Retinal pigment epithelial cell (primary cell): ENCODE results near the gene NOL8.

Source experiments
- DNase-seq: peaks from one replicate; pipeline ENCODE4 v3.0.0-alpha.2; 2010; ENCODE audit warnings: low read depth
- H3K4me3 ChIP-seq: 2 replicates; pipeline ENCODE4 v1.5.1; 2011; ENCODE audit warnings: mild to moderate bottlenecking, low read length, control low read depth, moderate library complexity
- TF ChIP-seq, protein P1 (sequence below): conservative IDR thresholded peaks from 2 replicates; pipeline ENCODE4 v1.5.1; 2011; ENCODE audit warnings: low read depth, low read length, control low read depth, inconsistent platforms

The NOL8 gene

DNA sequence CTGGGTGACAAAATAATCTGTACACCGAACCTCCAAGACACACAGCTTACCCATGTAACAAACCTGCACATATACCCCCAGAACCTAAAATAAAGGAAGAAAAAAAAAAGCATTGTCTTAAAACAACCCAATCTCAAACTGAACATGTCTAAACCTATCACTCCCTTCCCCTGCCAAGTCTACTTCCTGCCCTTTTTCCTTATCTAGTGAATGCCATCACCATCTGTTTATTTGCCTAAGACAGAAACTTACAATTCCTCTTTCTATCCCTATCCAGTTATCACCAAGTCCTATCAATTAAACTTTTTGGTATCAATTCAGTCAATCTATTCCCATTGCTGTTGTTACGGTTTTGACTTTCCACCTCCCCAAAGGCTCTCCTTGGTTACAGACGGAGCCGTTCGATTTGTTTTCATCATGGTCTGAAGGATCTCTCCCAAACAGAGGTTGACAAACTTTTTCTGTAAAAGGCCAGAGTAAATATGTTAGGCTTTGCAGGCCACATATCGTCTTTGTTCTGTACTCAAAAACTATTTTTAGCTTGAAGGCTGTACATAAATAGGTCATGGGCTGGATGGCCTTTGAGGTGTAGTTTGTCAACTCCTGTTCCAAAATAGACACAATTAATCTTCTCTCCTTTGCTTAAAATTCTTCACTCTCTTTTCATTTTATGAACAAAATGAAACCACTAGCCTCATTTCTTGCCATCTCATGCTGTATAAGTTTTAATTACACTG lies 12.1 kb downstream of the NOL8 start:
- TF ChIP-seq, protein P1, sequence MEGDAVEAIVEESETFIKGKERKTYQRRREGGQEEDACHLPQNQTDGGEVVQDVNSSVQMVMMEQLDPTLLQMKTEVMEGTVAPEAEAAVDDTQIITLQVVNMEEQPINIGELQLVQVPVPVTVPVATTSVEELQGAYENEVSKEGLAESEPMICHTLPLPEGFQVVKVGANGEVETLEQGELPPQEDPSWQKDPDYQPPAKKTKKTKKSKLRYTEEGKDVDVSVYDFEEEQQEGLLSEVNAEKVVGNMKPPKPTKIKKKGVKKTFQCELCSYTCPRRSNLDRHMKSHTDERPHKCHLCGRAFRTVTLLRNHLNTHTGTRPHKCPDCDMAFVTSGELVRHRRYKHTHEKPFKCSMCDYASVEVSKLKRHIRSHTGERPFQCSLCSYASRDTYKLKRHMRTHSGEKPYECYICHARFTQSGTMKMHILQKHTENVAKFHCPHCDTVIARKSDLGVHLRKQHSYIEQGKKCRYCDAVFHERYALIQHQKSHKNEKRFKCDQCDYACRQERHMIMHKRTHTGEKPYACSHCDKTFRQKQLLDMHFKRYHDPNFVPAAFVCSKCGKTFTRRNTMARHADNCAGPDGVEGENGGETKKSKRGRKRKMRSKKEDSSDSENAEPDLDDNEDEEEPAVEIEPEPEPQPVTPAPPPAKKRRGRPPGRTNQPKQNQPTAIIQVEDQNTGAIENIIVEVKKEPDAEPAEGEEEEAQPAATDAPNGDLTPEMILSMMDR: no peak
- DNase-seq: no peak
- no peak overlapping the region for H3K4me3 ChIP-seq

GRCh38 chr9:92310562-92310961 lies 14.6 kb downstream of the NOL8 start:
- TF ChIP-seq, protein P1: no peak
- H3K4me3 ChIP-seq: no peak overlapping the region
- DNase-seq: no peak

DNA sequence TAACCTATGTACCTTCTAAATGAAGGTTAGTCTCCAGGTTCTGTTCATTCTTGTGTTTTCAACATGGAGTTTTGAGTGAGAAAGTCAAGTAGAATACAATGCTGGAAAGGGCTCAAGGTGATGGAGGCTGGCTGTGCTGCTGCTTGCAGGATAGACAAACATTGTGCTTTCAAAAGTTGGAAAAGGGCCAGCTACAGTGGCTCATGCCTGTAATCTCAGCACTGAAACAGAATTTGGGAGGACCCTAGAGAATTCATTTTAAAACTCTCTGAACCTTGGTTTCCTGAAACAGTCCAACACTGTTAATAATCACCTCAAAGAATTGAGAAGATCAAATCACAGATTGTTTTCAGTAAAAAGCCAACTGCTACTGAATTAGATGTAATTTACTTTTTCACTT lies 16.3 kb downstream of the NOL8 start:
- no peak for DNase-seq
- no peak overlapping the region for H3K4me3 ChIP-seq
- TF ChIP-seq, protein P1: no peak

DNA sequence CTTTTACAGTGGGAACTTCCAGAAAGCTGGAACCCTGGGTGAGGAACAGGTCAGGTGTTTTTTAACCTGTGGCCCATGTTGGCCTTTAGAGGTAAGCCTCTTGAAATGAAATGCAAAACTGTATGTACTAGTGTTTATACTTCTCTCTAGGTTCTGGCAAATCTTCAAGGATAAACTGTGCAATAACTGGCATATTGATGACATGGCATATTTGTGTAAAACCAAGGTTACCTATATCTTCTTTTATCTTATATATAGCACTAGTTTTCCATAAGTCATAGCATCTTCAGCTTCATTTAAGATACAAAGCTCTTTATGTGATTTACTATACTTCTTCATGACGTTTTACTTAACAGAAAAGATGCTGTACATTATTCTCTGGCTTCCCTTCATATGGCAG lies 24.2 kb downstream of the NOL8 start:
- TF ChIP-seq, protein P1: no peak
- H3K4me3 ChIP-seq: no peak overlapping the region
- no peak for DNase-seq

- DNase-seq: no peak
- TF ChIP-seq, protein P1: no peak
- H3K4me3 ChIP-seq: no peak overlapping the region
These were observed 26.0 kb downstream of the NOL8 start for GRCh38 chr9:92299116-92299515.

- no peak for DNase-seq
- TF ChIP-seq, protein P1: no peak
- H3K4me3 ChIP-seq: no peak overlapping the region
These were observed 27.1 kb downstream of the NOL8 start for GRCh38 chr9:92298036-92298435.

DNA sequence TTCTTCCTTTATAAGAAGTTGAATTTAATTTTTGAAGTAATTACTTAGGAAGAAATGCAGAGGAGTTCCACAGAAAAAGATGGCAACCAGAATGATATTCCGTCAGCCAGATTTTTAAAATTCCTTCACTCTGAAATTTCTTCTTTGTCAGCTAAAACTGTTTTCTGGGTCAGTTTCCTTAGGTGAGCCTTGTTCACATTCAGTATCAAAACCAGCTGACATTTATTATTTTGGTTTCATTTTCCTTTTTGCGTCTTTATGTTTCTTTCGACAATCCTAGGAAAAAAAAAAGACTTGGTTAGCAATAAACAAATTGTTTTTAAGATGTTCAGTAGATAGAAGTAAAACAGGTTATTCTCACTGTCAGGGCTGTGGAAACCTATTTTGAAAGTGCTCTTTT lies 27.5 kb downstream of the NOL8 start:
- DNase-seq: no peak
- H3K4me3 ChIP-seq: no peak overlapping the region
- TF ChIP-seq, protein P1: no peak
